SK-N-SH (cell line): ENCODE measurements around the gene WDR11. TPM values are rescaled to one million over a fixed set of nuclear protein-coding genes. Genes with fewer than 3 reads are reported as not detected.

Source experiments
- CTCF ChIA-PET: fragments of 300-600, 350-600 bp; formaldehyde crosslinking; extraction: SDS; loops from one replicate; lab custom pipeline; 2021; lab: Yijun Ruan, JAX
- POLR2A ChIA-PET: fragments of 350-600 bp; sonication (Branson Sonifier 250); formaldehyde crosslinking; extraction: SDS; loops from one replicate; lab custom pipeline; 2020; ENCODE audit warnings: antibody characterized with exemption, inconsistent platforms; lab: Yijun Ruan, JAX
- DNase-seq: peaks from one replicate; pipeline ENCODE4 v3.0.0; 2012
- H2AFZ ChIP-seq: fragments of 200-600 bp; sonication (generic); 2 replicates; pipeline ENCODE4 v1.8.1; 2016; ENCODE audit warnings: antibody characterized with exemption, mild to moderate bottlenecking, low read depth
- H3F3A ChIP-seq: fragments of 200-600 bp; sonication (generic); replicated peaks from 2 replicates; pipeline ENCODE3; 2016; ENCODE audit warnings: antibody characterized with exemption, mild to moderate bottlenecking; ENCODE audit not compliant: insufficient read depth
- H3K27ac ChIP-seq, 2 experiments: fragments of 200-500 bp in 1 of 2; fragments of 200-600 bp in 1 of 2; sonication (Bioruptor generic) in 1 of 2; sonication (generic), shearing (Covaris generic) in 1 of 2; 2 replicates each; pipeline versions ENCODE4 v1.5.1 to v1.6.1; 2014 to 2016; ENCODE audit warnings: low read depth in 2 of 2, inconsistent platforms in 1 of 2, low read length in 1 of 2, mild to moderate bottlenecking in 1 of 2, mixed read lengths in 1 of 2
- H3K27me3 ChIP-seq: fragments of 200-600 bp; sonication (generic), shearing (Covaris generic); 2 replicates; pipeline ENCODE4 v1.6.1; 2016; ENCODE audit warnings: mixed run types; ENCODE audit not compliant: insufficient read depth
- H3K36me3 ChIP-seq, 2 experiments: fragments of 200-500 bp in 1 of 2; fragments of 200-600 bp in 1 of 2; sonication (Bioruptor generic) in 1 of 2; sonication (generic) in 1 of 2; replicated peaks in 1 of 2; 2 replicates each; pipeline versions ENCODE3 to v1.5.1; 2014 to 2016; ENCODE audit warnings: low read length in 1 of 2, mild to moderate bottlenecking in 1 of 2; ENCODE audit not compliant: insufficient read depth in 2 of 2, control insufficient read depth in 1 of 2
- H3K4me1 ChIP-seq, 2 experiments: fragments of 200-500 bp in 1 of 2; fragments of 200-600 bp in 1 of 2; sonication (Bioruptor generic) in 1 of 2; sonication (generic), shearing (Covaris generic) in 1 of 2; 2 replicates each; pipeline versions ENCODE4 v1.5.1 to v1.6.1; 2014 to 2016; ENCODE audit warnings: low read depth in 1 of 2, low read length in 1 of 2, mixed run types in 1 of 2; ENCODE audit not compliant: insufficient read depth in 2 of 2, control insufficient read depth in 1 of 2
- H3K4me2 ChIP-seq: fragments of 200-600 bp; sonication (generic), shearing (Covaris generic); 2 replicates; pipeline ENCODE4 v1.6.1; 2017; ENCODE audit warnings: mixed run types
- H3K4me3 ChIP-seq, 2 experiments: fragments of 200-500 bp in 1 of 2; fragments of 200-600 bp in 1 of 2; sonication (Bioruptor generic) in 1 of 2; sonication (generic), shearing (Covaris generic) in 1 of 2; 2 replicates each; pipeline versions ENCODE4 v1.5.1 to v1.8.1; 2014 to 2016; ENCODE audit warnings: low read depth in 2 of 2, inconsistent platforms in 1 of 2, low read length in 1 of 2, mild to moderate bottlenecking in 1 of 2, mixed read lengths in 1 of 2, moderate library complexity in 1 of 2
- H3K79me2 ChIP-seq: fragments of 200-600 bp; sonication (generic); 2 replicates; pipeline ENCODE4 v1.8.1; 2017; ENCODE audit warnings: mild to moderate bottlenecking; ENCODE audit not compliant: insufficient read depth
- H3K9ac ChIP-seq: fragments of 200-600 bp; sonication (generic); 2 replicates; pipeline ENCODE4 v1.6.1; 2017; ENCODE audit warnings: mixed run types
- H3K9me2 ChIP-seq: fragments of 200-600 bp; sonication (generic); 2 replicates; pipeline ENCODE4 v1.6.1; 2017; ENCODE audit warnings: mixed run types
- H3K9me3 ChIP-seq: fragments of 200-600 bp; sonication (generic); 2 replicates; pipeline ENCODE4 v1.6.1; 2017; ENCODE audit warnings: mixed run types, mild to moderate bottlenecking, moderate library complexity
- H4K20me1 ChIP-seq: fragments of 200-600 bp; sonication (generic); 2 replicates; pipeline ENCODE4 v1.6.1; 2017; ENCODE audit warnings: mild to moderate bottlenecking, mixed run types; ENCODE audit not compliant: insufficient read depth
- EZH2phosphoT487 ChIP-seq: fragments of 200-600 bp; sonication (generic); IDR thresholded peaks from 2 replicates; pipeline ENCODE4 v1.6.1; 2017; ENCODE audit warnings: low read depth, mixed run types, mild to moderate bottlenecking, antibody characterized with exemption, moderate library complexity, borderline replicate concordance
- FOXJ3 ChIP-seq: sonication (generic); formaldehyde crosslinking; IDR thresholded peaks from 2 replicates; pipeline ENCODE4 v1.5.1; 2020; ENCODE audit warnings: mild to moderate bottlenecking, missing genetic modification reagents
- FOXM1 ChIP-seq: IDR thresholded peaks from 2 replicates; pipeline ENCODE4 v1.4.0; 2012; ENCODE audit warnings: low read depth, mild to moderate bottlenecking
- GABPA ChIP-seq: IDR thresholded peaks from 2 replicates; pipeline ENCODE4 v1.4.0; 2012; ENCODE audit warnings: low read depth, mild to moderate bottlenecking
- IRF3 ChIP-seq: fragments of 150-350 bp; IDR thresholded peaks from 2 replicates; pipeline ENCODE4 v1.6.1; 2016; ENCODE audit warnings: mild to moderate bottlenecking, low read depth, low read length
- JUND ChIP-seq: IDR thresholded peaks from 2 replicates; pipeline ENCODE4 v1.4.0; 2012
- MAX ChIP-seq: IDR thresholded peaks from 2 replicates; pipeline ENCODE4 v1.4.0; 2012; ENCODE audit warnings: low read depth
- NRF1 ChIP-seq: IDR thresholded peaks from 2 replicates; pipeline ENCODE4 v1.6.1; 2012; ENCODE audit warnings: low read depth, mild to moderate bottlenecking, low read length
- PBX3 ChIP-seq: IDR thresholded peaks from 2 replicates; pipeline ENCODE4; 2012
- POLR2AphosphoS5 ChIP-seq: IDR thresholded peaks from 2 replicates; pipeline ENCODE4 v1.6.1; 2012; ENCODE audit warnings: low read depth, low read length
- RAD21 ChIP-seq: IDR thresholded peaks from 2 replicates; pipeline ENCODE4 v1.6.1; 2012; ENCODE audit warnings: mild to moderate bottlenecking, low read length
- RCOR1 ChIP-seq: fragments of 150-350 bp; IDR thresholded peaks from 2 replicates; pipeline ENCODE4 v1.6.1; 2017; ENCODE audit warnings: antibody characterized with exemption, low read length
- RFX5 ChIP-seq: IDR thresholded peaks from 2 replicates; pipeline ENCODE4 v1.6.1; 2012; ENCODE audit warnings: mild to moderate bottlenecking, improper control_type of control experiment, low read length
- TAF1 ChIP-seq: IDR thresholded peaks from 2 replicates; pipeline ENCODE4 v1.6.1; 2012; ENCODE audit warnings: low read depth, mild to moderate bottlenecking, low read length, moderate library complexity, borderline replicate concordance
- TCF12 ChIP-seq: IDR thresholded peaks from 2 replicates; pipeline ENCODE4 v1.4.0; 2012
- WGBS: methylation state at CpG from one replicate; pipeline ENCODE4 v1.1.6; 2017; ENCODE audit warnings: low lambda C conversion rate; 5-methylcytosine and 5-hydroxymethylcytosine counted together
- polyA plus RNA-seq, 3 experiments: library from polyadenylated mRNA; depleted of rRNA; stranded (reverse); fragments of >200 nt; gene quantifications; 2 replicates each; pipeline ENCODE4 v1.2.3, GENCODE V29; 2012
- TF ChIP-seq, protein P1 (sequence below): IDR thresholded peaks from 2 replicates; pipeline ENCODE4 v1.4.0; 2012; ENCODE audit warnings: low read depth, borderline replicate concordance
- TF ChIP-seq, protein P2 (sequence below): fragments of 200-600 bp; sonication (generic); IDR thresholded peaks from 2 replicates; pipeline ENCODE4 v1.6.1; 2017; ENCODE audit warnings: antibody characterized with exemption, mild to moderate bottlenecking, moderate library complexity
- TF ChIP-seq, protein P3 (sequence below): IDR thresholded peaks from 2 replicates; pipeline ENCODE4 v1.6.1; 2012; ENCODE audit warnings: mild to moderate bottlenecking, low read depth, low read length, moderate library complexity

WDR11 gene
- polyA plus RNA-seq, 1 of the 3 experiments (the other 2 are of a cell fraction): 35.1 TPM

DNA sequence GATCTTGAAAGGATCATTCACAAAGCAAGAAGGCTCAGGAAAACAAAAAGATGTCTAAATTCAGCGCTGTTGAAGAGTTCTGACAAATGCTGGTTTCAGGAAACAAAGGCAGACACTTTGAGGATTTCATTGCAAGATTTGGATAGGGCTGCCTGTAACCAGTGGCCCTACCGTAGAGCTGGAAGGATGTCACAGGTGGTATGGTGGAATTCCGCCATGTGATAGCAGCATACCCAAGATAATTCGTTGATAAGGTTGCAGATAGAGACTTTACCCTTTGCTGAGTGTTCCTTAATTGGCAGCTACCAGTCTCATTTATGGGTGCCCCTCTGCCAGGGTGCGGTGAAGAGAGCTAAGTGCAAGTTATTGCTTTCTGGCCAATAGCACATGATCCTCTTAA lies 100.1 kb downstream of the WDR11 start:
- H3K9ac ChIP-seq: no peak overlapping the region
- no peaks in the 10 kb centered on the region for H3K79me2 ChIP-seq
- no peaks in the 10 kb centered on the region; a peak in 1 of 4 replicates for H3K4me1 ChIP-seq
- no peaks in the 10 kb centered on the region for H3K9me3 ChIP-seq
- no peaks in the 10 kb centered on the region for H4K20me1 ChIP-seq
- POLR2A ChIA-PET: no interaction called here
- no peak overlapping the region for H3K4me3 ChIP-seq
- no peak overlapping the region for H2AFZ ChIP-seq
- no peak for DNase-seq
- no peaks in the 10 kb centered on the region for H3K9me2 ChIP-seq
- H3K36me3 ChIP-seq: no peaks in the 10 kb centered on the region
- 31% methylated on average over 5 of the region's 5 CpGs for WGBS
- no peaks in the 10 kb centered on the region for H3F3A ChIP-seq
- H3K4me2 ChIP-seq: no peak overlapping the region
- no peak for TF ChIP-seq RFX5
- TF ChIP-seq JUND: no peak
- TF ChIP-seq RCOR1: no peak
- TF ChIP-seq, protein P1, sequence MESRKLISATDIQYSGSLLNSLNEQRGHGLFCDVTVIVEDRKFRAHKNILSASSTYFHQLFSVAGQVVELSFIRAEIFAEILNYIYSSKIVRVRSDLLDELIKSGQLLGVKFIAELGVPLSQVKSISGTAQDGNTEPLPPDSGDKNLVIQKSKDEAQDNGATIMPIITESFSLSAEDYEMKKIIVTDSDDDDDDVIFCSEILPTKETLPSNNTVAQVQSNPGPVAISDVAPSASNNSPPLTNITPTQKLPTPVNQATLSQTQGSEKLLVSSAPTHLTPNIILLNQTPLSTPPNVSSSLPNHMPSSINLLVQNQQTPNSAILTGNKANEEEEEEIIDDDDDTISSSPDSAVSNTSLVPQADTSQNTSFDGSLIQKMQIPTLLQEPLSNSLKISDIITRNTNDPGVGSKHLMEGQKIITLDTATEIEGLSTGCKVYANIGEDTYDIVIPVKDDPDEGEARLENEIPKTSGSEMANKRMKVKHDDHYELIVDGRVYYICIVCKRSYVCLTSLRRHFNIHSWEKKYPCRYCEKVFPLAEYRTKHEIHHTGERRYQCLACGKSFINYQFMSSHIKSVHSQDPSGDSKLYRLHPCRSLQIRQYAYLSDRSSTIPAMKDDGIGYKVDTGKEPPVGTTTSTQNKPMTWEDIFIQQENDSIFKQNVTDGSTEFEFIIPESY: no peak
- TF ChIP-seq IRF3: no peak
- no peaks in the 10 kb centered on the region for H3K27me3 ChIP-seq
- H3K27ac ChIP-seq: no peak overlapping the region
- CTCF ChIA-PET: interaction anchor here (0.5 to 2.9 kb wide), 5 partner anchors 9 to 949 kb away, joined by 3 to 12 read pairs (median 3); no protein-coding TSS in a partner anchor

GRCh38 chr10:120953897-120954296 lies 102.7 kb downstream of the WDR11 start:
- Histone ChIP-seq H3K9me2 (no peaks in the 10 kb centered on the region), H3K9me3 (no peaks in the 10 kb centered on the region), H3K4me2 (no peak overlapping the region), H3K27me3 (no peaks in the 10 kb centered on the region), H2AFZ (no peak overlapping the region), H3K79me2 (no peaks in the 10 kb centered on the region), H3K9ac (no peak overlapping the region), H3K4me3 (no peak overlapping the region), H3F3A (no peaks in the 10 kb centered on the region), H4K20me1 (no peaks in the 10 kb centered on the region), H3K27ac (no peak overlapping the region), H3K4me1 (no peaks in the 10 kb centered on the region)
- ChIA-PET CTCF (interaction anchor here (1.6 to 1.9 kb wide), 3 partner anchors 11 to 17 kb away, joined by 4 to 8 read pairs (median 6); no protein-coding TSS in a partner anchor), POLR2A (no interaction called here)
- no peak for DNase-seq
- 8% methylated on average over 1 of the region's 1 CpG for WGBS
- no peak for TF ChIP-seq RFX5
- TF ChIP-seq TCF12: no peak
- TF ChIP-seq FOXJ3 (CRISPR knock-in tag): no peak
- TF ChIP-seq, protein P2, sequence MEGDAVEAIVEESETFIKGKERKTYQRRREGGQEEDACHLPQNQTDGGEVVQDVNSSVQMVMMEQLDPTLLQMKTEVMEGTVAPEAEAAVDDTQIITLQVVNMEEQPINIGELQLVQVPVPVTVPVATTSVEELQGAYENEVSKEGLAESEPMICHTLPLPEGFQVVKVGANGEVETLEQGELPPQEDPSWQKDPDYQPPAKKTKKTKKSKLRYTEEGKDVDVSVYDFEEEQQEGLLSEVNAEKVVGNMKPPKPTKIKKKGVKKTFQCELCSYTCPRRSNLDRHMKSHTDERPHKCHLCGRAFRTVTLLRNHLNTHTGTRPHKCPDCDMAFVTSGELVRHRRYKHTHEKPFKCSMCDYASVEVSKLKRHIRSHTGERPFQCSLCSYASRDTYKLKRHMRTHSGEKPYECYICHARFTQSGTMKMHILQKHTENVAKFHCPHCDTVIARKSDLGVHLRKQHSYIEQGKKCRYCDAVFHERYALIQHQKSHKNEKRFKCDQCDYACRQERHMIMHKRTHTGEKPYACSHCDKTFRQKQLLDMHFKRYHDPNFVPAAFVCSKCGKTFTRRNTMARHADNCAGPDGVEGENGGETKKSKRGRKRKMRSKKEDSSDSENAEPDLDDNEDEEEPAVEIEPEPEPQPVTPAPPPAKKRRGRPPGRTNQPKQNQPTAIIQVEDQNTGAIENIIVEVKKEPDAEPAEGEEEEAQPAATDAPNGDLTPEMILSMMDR: no peak
- no peak for TF ChIP-seq RAD21
- no peak for TF ChIP-seq PBX3
- no peak for TF ChIP-seq TAF1
- no peak for TF ChIP-seq NRF1
- no peak for TF ChIP-seq EZH2phosphoT487
- no peak for TF ChIP-seq GABPA
- TF ChIP-seq FOXM1: no peak
- TF ChIP-seq, protein P3, sequence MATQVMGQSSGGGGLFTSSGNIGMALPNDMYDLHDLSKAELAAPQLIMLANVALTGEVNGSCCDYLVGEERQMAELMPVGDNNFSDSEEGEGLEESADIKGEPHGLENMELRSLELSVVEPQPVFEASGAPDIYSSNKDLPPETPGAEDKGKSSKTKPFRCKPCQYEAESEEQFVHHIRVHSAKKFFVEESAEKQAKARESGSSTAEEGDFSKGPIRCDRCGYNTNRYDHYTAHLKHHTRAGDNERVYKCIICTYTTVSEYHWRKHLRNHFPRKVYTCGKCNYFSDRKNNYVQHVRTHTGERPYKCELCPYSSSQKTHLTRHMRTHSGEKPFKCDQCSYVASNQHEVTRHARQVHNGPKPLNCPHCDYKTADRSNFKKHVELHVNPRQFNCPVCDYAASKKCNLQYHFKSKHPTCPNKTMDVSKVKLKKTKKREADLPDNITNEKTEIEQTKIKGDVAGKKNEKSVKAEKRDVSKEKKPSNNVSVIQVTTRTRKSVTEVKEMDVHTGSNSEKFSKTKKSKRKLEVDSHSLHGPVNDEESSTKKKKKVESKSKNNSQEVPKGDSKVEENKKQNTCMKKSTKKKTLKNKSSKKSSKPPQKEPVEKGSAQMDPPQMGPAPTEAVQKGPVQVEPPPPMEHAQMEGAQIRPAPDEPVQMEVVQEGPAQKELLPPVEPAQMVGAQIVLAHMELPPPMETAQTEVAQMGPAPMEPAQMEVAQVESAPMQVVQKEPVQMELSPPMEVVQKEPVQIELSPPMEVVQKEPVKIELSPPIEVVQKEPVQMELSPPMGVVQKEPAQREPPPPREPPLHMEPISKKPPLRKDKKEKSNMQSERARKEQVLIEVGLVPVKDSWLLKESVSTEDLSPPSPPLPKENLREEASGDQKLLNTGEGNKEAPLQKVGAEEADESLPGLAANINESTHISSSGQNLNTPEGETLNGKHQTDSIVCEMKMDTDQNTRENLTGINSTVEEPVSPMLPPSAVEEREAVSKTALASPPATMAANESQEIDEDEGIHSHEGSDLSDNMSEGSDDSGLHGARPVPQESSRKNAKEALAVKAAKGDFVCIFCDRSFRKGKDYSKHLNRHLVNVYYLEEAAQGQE: no peak
- no peak for TF ChIP-seq MAX
- no peak for TF ChIP-seq POLR2AphosphoS5
- TF ChIP-seq, all 33 proteins: peak for 0
- no peaks in the 10 kb centered on the region for H3K36me3 ChIP-seq
